IMR-90 (cell line): ENCODE results near the gene UPK1B. TPM values are rescaled to one million over a fixed set of nuclear protein-coding genes. Genes with fewer than 3 reads are reported as not detected.

Source experiments
- ATAC-seq: fragments of 200-7000 bp; cut with Tn5 transposase; 2 replicates; pipeline ENCODE4 v1.9.1; 2020; ENCODE audit warnings: low read depth, mild to moderate bottlenecking, moderate library complexity
- BruUV-seq: library from RNA; stranded (reverse); fragments of 400-500 nt; replicated peaks from 2 replicates; lab custom pipeline; 2021; lab: Mats Ljungman, UMichigan
- CTCF ChIA-PET: fragments of 300-600 bp; formaldehyde crosslinking; extraction: SDS; loops from one replicate; lab custom pipeline; 2021; ENCODE audit warnings: antibody characterized with exemption; lab: Yijun Ruan, JAX
- POLR2A ChIA-PET: fragments of 300-600 bp; sonication (Branson Sonifier 250); formaldehyde crosslinking; loops from one replicate; lab custom pipeline; 2022; ENCODE audit warnings: antibody characterized with exemption; ENCODE audit not compliant: unreplicated experiment; lab: Charles Lee
- DNase-seq: peaks from one replicate; pipeline ENCODE4 v3.0.0; 2013
- H2AFZ ChIP-seq: replicated peaks from 2 replicates; pipeline ENCODE3; 2013; ENCODE audit warnings: low read length, mild to moderate bottlenecking; ENCODE audit not compliant: poor library complexity
- H2AK5ac ChIP-seq: 2 replicates; pipeline ENCODE4 v1.6.1; 2013; ENCODE audit warnings: low read depth, low read length, inconsistent platforms
- H2AK9ac ChIP-seq: replicated peaks from 2 replicates; pipeline ENCODE3; 2013; ENCODE audit warnings: mild to moderate bottlenecking, low read depth, low read length, moderate library complexity; ENCODE audit not compliant: poor library complexity
- H2BK120ac ChIP-seq: 2 replicates; pipeline ENCODE4 v1.6.1; 2013; ENCODE audit warnings: low read depth, low read length, inconsistent platforms
- H2BK15ac ChIP-seq: 3 replicates; pipeline ENCODE4 v1.6.1; 2013; ENCODE audit warnings: low read depth, low read length, inconsistent platforms
- H2BK20ac ChIP-seq: 2 replicates; pipeline ENCODE4 v1.6.1; 2013; ENCODE audit warnings: low read depth, mild to moderate bottlenecking, inconsistent platforms, low read length, moderate library complexity
- H2BK5ac ChIP-seq: 2 replicates; pipeline ENCODE4 v1.6.1; 2013; ENCODE audit warnings: mild to moderate bottlenecking, low read depth, low read length, inconsistent platforms; ENCODE audit not compliant: poor library complexity, severe bottlenecking
- H3K14ac ChIP-seq: replicated peaks from 2 replicates; pipeline ENCODE4 v1.6.1; 2013; ENCODE audit warnings: low read depth, low read length, inconsistent platforms
- H3K18ac ChIP-seq: 2 replicates; pipeline ENCODE4 v1.6.1; 2013; ENCODE audit warnings: low read depth, low read length, control low read depth
- H3K23ac ChIP-seq: 2 replicates; pipeline ENCODE4 v1.6.1; 2013; ENCODE audit warnings: low read depth, low read length, inconsistent platforms
- H3K27ac ChIP-seq: 2 replicates; pipeline ENCODE4 v1.5.1; 2013; ENCODE audit warnings: mild to moderate bottlenecking, control low read depth, low read length; ENCODE audit not compliant: insufficient read depth
- H3K27me3 ChIP-seq: 2 replicates; pipeline ENCODE4 v1.6.1; 2013; ENCODE audit warnings: low read length; ENCODE audit not compliant: control insufficient read depth, insufficient read depth
- H3K36me3 ChIP-seq: 2 replicates; pipeline ENCODE4 v1.6.1; 2013; ENCODE audit warnings: low read length, mixed read lengths; ENCODE audit not compliant: control insufficient read depth, insufficient read depth
- H3K4ac ChIP-seq: 2 replicates; pipeline ENCODE4 v1.6.1; 2013; ENCODE audit warnings: low read depth, low read length, inconsistent platforms
- H3K4me1 ChIP-seq: 2 replicates; pipeline ENCODE4 v1.6.1; 2013; ENCODE audit warnings: low read length, mixed read lengths; ENCODE audit not compliant: control insufficient read depth, insufficient read depth
- H3K4me2 ChIP-seq: 2 replicates; pipeline ENCODE4 v1.6.1; 2013; ENCODE audit warnings: low read depth, mild to moderate bottlenecking, control low read depth, low read length, moderate library complexity
- H3K4me3 ChIP-seq: 2 replicates; pipeline ENCODE4 v1.5.1; 2013; ENCODE audit warnings: low read depth, mild to moderate bottlenecking, control low read depth, low read length, moderate library complexity; ENCODE audit not compliant: insufficient read depth
- H3K56ac ChIP-seq: 2 replicates; pipeline ENCODE4 v1.6.1; 2013; ENCODE audit warnings: low read length, inconsistent platforms; ENCODE audit not compliant: insufficient read depth; ENCODE audit errors: extremely low read depth
- H3K79me1 ChIP-seq, 2 experiments: 2 replicates each; pipeline ENCODE4 v1.6.1; 2013; ENCODE audit warnings: low read length in 2 of 2, inconsistent platforms in 1 of 2, low read depth in 1 of 2
- H3K9ac ChIP-seq: 2 replicates; pipeline ENCODE4 v1.6.1; 2013; ENCODE audit warnings: low read depth, low read length, control low read depth
- H3K9me1 ChIP-seq: 2 replicates; pipeline ENCODE4 v1.6.1; 2013; ENCODE audit warnings: low read length, inconsistent platforms; ENCODE audit not compliant: insufficient read depth
- H3K9me3 ChIP-seq: 2 replicates; pipeline ENCODE4 v1.6.1; 2013; ENCODE audit warnings: low read length; ENCODE audit not compliant: control insufficient read depth, insufficient read depth
- H4K20me1 ChIP-seq: 2 replicates; pipeline ENCODE4 v1.6.1; 2013; ENCODE audit warnings: low read length, inconsistent platforms; ENCODE audit not compliant: insufficient read depth
- H4K5ac ChIP-seq: 2 replicates; pipeline ENCODE4 v1.6.1; 2013; ENCODE audit warnings: mild to moderate bottlenecking, low read depth, low read length, control low read depth
- H4K8ac ChIP-seq, 2 experiments: 2 replicates each; pipeline ENCODE4 v1.6.1; 2013; ENCODE audit warnings: low read depth in 2 of 2, low read length in 2 of 2, control low read depth in 1 of 2, inconsistent platforms in 1 of 2
- H4K91ac ChIP-seq: 2 replicates; pipeline ENCODE4 v1.6.1; 2013; ENCODE audit warnings: low read depth, low read length, inconsistent platforms; ENCODE audit not compliant: insufficient read depth
- BHLHE40 ChIP-seq: fragments of 150-350 bp; IDR thresholded peaks from 2 replicates; pipeline ENCODE4 v1.6.1; 2016; ENCODE audit warnings: mild to moderate bottlenecking, low read depth, low read length
- CEBPB ChIP-seq: IDR thresholded peaks from 2 replicates; pipeline ENCODE4 v1.6.1; 2012; ENCODE audit warnings: low read depth, low read length, improper control_type of control experiment
- CHD1 ChIP-seq: IDR thresholded peaks from 2 replicates; pipeline ENCODE4 v1.6.1; 2012; ENCODE audit warnings: low read depth, low read length, improper control_type of control experiment
- CTCF ChIP-seq: conservative IDR thresholded peaks from 2 replicates; pipeline ENCODE4 v1.5.1; 2012; ENCODE audit warnings: mild to moderate bottlenecking, low read depth, low read length, improper control_type of control experiment
- ELK1 ChIP-seq: fragments of 150-350 bp; IDR thresholded peaks from 2 replicates; pipeline ENCODE4 v1.6.1; 2016; ENCODE audit warnings: low read depth, mild to moderate bottlenecking, low read length, moderate library complexity, borderline replicate concordance
- FOS ChIP-seq: fragments of 150-350 bp; IDR thresholded peaks from 2 replicates; pipeline ENCODE4 v1.6.1; 2016; ENCODE audit warnings: low read depth, low read length
- MAFK ChIP-seq: IDR thresholded peaks from 2 replicates; pipeline ENCODE4 v1.6.1; 2012; ENCODE audit warnings: low read depth, low read length, improper control_type of control experiment
- MAZ ChIP-seq: IDR thresholded peaks from 2 replicates; pipeline ENCODE4 v1.6.1; 2012; ENCODE audit warnings: low read depth, mild to moderate bottlenecking, low read length, improper control_type of control experiment, moderate library complexity, borderline replicate concordance
- MXI1 ChIP-seq: IDR thresholded peaks from 2 replicates; pipeline ENCODE4 v1.6.1; 2012; ENCODE audit warnings: low read depth, mild to moderate bottlenecking, low read length, moderate library complexity, borderline replicate concordance
- NFE2L2 ChIP-seq: fragments of 150-350 bp; IDR thresholded peaks from 2 replicates; pipeline ENCODE4 v1.6.1; 2016; ENCODE audit warnings: low read depth, mild to moderate bottlenecking, low read length
- POLR2A ChIP-seq: IDR thresholded peaks from 2 replicates; pipeline ENCODE4 v1.6.1; 2012; ENCODE audit warnings: mild to moderate bottlenecking, low read depth, low read length
- RCOR1 ChIP-seq: IDR thresholded peaks from 2 replicates; pipeline ENCODE4 v1.6.1; 2012; ENCODE audit warnings: mild to moderate bottlenecking, low read length, improper control_type of control experiment; ENCODE audit not compliant: insufficient replicate concordance
- RFX5 ChIP-seq: IDR thresholded peaks from 2 replicates; pipeline ENCODE4 v1.8.0; 2012; ENCODE audit warnings: low read depth, mild to moderate bottlenecking, low read length, moderate library complexity
- SMC3 ChIP-seq: fragments of 150-350 bp; IDR thresholded peaks from 2 replicates; pipeline ENCODE4 v1.6.1; 2016; ENCODE audit warnings: low read depth, mild to moderate bottlenecking, antibody characterized with exemption, low read length, moderate library complexity
- USF2 ChIP-seq: fragments of 150-350 bp; IDR thresholded peaks from 2 replicates; pipeline ENCODE4 v1.6.1; 2017; ENCODE audit warnings: mild to moderate bottlenecking, antibody characterized with exemption, low read length, low read depth
- WGBS, 2 experiments: methylation state at CpG; one replicate each; pipeline versions ENCODE4 v1.1.5 to v1.1.7; 2013; ENCODE audit warnings: missing lambda C conversion rate in 2 of 2; ENCODE audit not compliant: insufficient read length in 1 of 2; ENCODE audit errors: extremely low coverage in 2 of 2; 5-methylcytosine and 5-hydroxymethylcytosine counted together
- dilution Hi-C: fragments of 300-500 bp; cut with HindIII; formaldehyde crosslinking; loops from one replicate; pipeline ENCODE4 v1.14.3; 2018; ENCODE audit warnings: low sequenced_read_pairs; ENCODE audit not compliant: unreplicated experiment
- in situ Hi-C: fragments of 300-500 bp; cut with MboI; formaldehyde crosslinking; loops from 3 replicates; pipeline ENCODE4 v1.14.3; 2019; ENCODE audit warnings: low sequenced_read_pairs, inconsistent platforms, mixed read lengths
- intact Hi-C: fragments of 100-400 bp; cut with micrococcal nuclease; formaldehyde crosslinking; loops from 2 replicates; pipeline ENCODE4 v1.10.0; 2022
- polyA plus RNA-seq, 3 experiments: library from polyadenylated mRNA; depleted of rRNA; stranded (reverse); fragments of >200 nt; gene quantifications; 2 replicates each; pipeline ENCODE4 v1.2.3, GENCODE V29; 2012; ENCODE audit warnings: low replicate concordance in 1 of 3
- total RNA-seq: library from RNA; depleted of rRNA; stranded (reverse); fragments of >200 nt; gene quantifications from 2 replicates; pipeline ENCODE4 v1.2.3, GENCODE V29; 2012

Gene UPK1B
- total and polyA plus RNA-seq, 2 of the 4 experiments (the other 2 are of a cell fraction): 0.36 to 0.55 TPM

- ATAC-seq: no peak
- Histone ChIP-seq H2AK9ac (no peak overlapping the region), H3K9me3 (0 out of 2 replicates have a peak, but pooled peaks cover 2% of the 10 kb centered on the region), H3K9me1 (no peaks in the 10 kb centered on the region), H4K91ac (no peak overlapping the region), H3K14ac (no peak overlapping the region), H4K5ac (no peak overlapping the region), H3K4ac (no peak overlapping the region), H3K9ac (no peak overlapping the region), H3K56ac (no peak overlapping the region), H3K4me1 (no peaks in the 10 kb centered on the region), H3K4me3 (no peak overlapping the region), H3K27me3 (no peaks in the 10 kb centered on the region), H4K20me1 (no peaks in the 10 kb centered on the region), H3K36me3 (no peaks in the 10 kb centered on the region), H2BK120ac (no peak overlapping the region), H2BK15ac (no peak overlapping the region), H2BK5ac (no peak overlapping the region), H3K4me2 (no peak overlapping the region), H3K23ac (no peak overlapping the region), H3K79me1 (no peaks in the 10 kb centered on the region), H2AFZ (no peak overlapping the region), H2BK20ac (no peak overlapping the region), H4K8ac (no peak overlapping the region), H3K27ac (no peak overlapping the region), H3K18ac (no peak overlapping the region), H2AK5ac (no peak overlapping the region)
- no TSS peak for BruUV-seq
- DNase-seq: no peak
- ChIA-PET CTCF (no interaction called here), POLR2A (no interaction called here)
- intact Hi-C loops: loop anchor here (10.0 kb wide), 1 partner anchor 211 kb away; the partner anchor contains the start of gene IGSF11
- TF ChIP-seq NFE2L2: no peak
- TF ChIP-seq MXI1: no peak
- no peak for TF ChIP-seq CTCF
- TF ChIP-seq MAFK: no peak
- no peak for TF ChIP-seq CHD1
- TF ChIP-seq USF2: no peak
- TF ChIP-seq RFX5: no peak
- no peak for TF ChIP-seq CEBPB
- TF ChIP-seq MAZ: no peak
- no peak for TF ChIP-seq ELK1
- no peak for TF ChIP-seq POLR2A
- TF ChIP-seq SMC3: no peak
- no peak for TF ChIP-seq RCOR1
- no peak for TF ChIP-seq BHLHE40
- no peak for TF ChIP-seq FOS
- in situ Hi-C loops: no loop called here
- 60% methylated on average over 1 of the region's 2 CpGs; no CpG with 5 or more reads in 1 of the 2 experiments for WGBS, 2 experiments
- dilution Hi-C loops: no loop called here
Measured at GRCh38 chr3:119245778-119246177, 72.4 kb downstream of the UPK1B start.
